Measurements from ENCODE around the gene EIF1B.

- TF ChIP-seq CTCF (IDR thresholded peaks at IDR 0.05) = no peak
- TF ChIP-seq POLR2A (IDR thresholded peaks at IDR 0.05) = no peak
These were observed 30.4 kb downstream of the EIF1B start for GRCh38 chr3:40339871-40340270.

Data from vagina (tissue), 2 donors.